ENCODE results near the gene NFYA. TPM values are rescaled to one million over a fixed set of nuclear protein-coding genes. Genes with fewer than 3 reads are reported as not detected.

Gene NFYA
- total RNA-seq, 1 experiment from 2014 or later, result 34.7 TPM

DNA sequence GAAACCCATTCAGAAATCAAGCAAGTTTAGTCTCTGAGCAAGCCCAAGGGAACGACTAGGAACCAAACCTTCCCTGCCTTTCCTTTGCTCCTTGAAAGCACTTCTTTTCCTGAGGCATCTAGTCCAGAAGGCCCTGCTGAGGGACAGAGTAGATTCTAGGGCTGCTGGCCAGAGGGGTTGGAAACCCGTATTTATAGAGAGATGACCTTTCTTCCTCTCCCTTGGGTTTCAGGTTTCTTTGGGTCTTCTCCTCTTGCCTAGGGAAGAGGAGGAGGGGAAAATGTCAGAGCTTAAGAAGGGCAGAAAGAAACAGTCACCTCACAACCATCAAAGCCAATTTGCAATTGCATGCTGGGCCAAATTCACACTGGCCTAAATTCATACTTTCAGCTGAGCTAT, 14.0 kb upstream of the NFYA start:
- intact Hi-C loops (cut with micrococcal nuclease; ENCODE audit: unreplicated experiment), result no loop called here
- H3K27ac ChIP-seq (ENCODE audit: low read length), result no peak overlapping the region
- in situ Hi-C loops (cut with HindIII; ENCODE audit: low pct_unique_long_range_greater_than_20kb, low sequenced_read_pairs), result no loop called here
- no peaks in the 10 kb centered on the region for H3K9me3 ChIP-seq (ENCODE audit: control insufficient read depth, insufficient read depth, low read depth, low read length)
- ChIA-PET POLR2A (no interaction called here), CTCF (interaction anchor here (0.6 kb wide), 1 partner anchor 211 kb away, joined by 3 read pairs; no protein-coding TSS in a partner anchor)
- no peak for DNase-seq (ENCODE audit: low read depth, low spot score)
- no peaks in the 10 kb centered on the region for H3K36me3 ChIP-seq (ENCODE audit: control insufficient read depth, insufficient read depth, low read length)
- no peak overlapping the region for H3K4me3 ChIP-seq (ENCODE audit: low read depth in 2 of 2, low read length in 2 of 2)
- no peaks in the 10 kb centered on the region for H3K27me3 ChIP-seq (ENCODE audit: control insufficient read depth, insufficient read depth, low read length)
- BruUV-seq (replicated peaks), result no TSS peak
- TF ChIP-seq POLR2AphosphoS5 (IDR thresholded peaks at IDR 0.05; ENCODE audit: low read depth, low read length) (no peak), CTCF (IDR thresholded peaks at IDR 0.05) (no peak; the same call in 1 of the 2 replicates), TCF7L2 (IDR thresholded peaks at IDR 0.05; ENCODE audit: low read depth, low read length) (no peak), SIN3A (IDR thresholded peaks at IDR 0.05; ENCODE audit: borderline replicate concordance, insufficient read depth, low read depth, low read length) (no peak)
- TF ChIP-seq, protein P1, sequence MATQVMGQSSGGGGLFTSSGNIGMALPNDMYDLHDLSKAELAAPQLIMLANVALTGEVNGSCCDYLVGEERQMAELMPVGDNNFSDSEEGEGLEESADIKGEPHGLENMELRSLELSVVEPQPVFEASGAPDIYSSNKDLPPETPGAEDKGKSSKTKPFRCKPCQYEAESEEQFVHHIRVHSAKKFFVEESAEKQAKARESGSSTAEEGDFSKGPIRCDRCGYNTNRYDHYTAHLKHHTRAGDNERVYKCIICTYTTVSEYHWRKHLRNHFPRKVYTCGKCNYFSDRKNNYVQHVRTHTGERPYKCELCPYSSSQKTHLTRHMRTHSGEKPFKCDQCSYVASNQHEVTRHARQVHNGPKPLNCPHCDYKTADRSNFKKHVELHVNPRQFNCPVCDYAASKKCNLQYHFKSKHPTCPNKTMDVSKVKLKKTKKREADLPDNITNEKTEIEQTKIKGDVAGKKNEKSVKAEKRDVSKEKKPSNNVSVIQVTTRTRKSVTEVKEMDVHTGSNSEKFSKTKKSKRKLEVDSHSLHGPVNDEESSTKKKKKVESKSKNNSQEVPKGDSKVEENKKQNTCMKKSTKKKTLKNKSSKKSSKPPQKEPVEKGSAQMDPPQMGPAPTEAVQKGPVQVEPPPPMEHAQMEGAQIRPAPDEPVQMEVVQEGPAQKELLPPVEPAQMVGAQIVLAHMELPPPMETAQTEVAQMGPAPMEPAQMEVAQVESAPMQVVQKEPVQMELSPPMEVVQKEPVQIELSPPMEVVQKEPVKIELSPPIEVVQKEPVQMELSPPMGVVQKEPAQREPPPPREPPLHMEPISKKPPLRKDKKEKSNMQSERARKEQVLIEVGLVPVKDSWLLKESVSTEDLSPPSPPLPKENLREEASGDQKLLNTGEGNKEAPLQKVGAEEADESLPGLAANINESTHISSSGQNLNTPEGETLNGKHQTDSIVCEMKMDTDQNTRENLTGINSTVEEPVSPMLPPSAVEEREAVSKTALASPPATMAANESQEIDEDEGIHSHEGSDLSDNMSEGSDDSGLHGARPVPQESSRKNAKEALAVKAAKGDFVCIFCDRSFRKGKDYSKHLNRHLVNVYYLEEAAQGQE (IDR thresholded peaks at IDR 0.05; ENCODE audit: insufficient read depth in 1 of 2, low read depth in 2 of 2, low read length in 1 of 2), result no peak
- no peaks in the 10 kb centered on the region for H3K4me1 ChIP-seq (ENCODE audit: control insufficient read depth, insufficient read depth, low read length)
- ATAC-seq, result no peak

- POLR2A ChIA-PET, result no interaction called here
- no peak overlapping the region for H3K27ac ChIP-seq (ENCODE audit: low read length)
- DNase-seq (ENCODE audit: low read depth, low spot score), result no peak
- ATAC-seq, result no peak
- H3K9me3 ChIP-seq (ENCODE audit: control insufficient read depth, insufficient read depth, low read depth, low read length), result no peaks in the 10 kb centered on the region
- H3K4me3 ChIP-seq (ENCODE audit: low read depth in 2 of 2, low read length in 2 of 2), result no peak overlapping the region
- no TSS peak for BruUV-seq (replicated peaks)
- no peaks in the 10 kb centered on the region for H3K36me3 ChIP-seq (ENCODE audit: control insufficient read depth, insufficient read depth, low read length)
- intact Hi-C loops (cut with micrococcal nuclease; ENCODE audit: unreplicated experiment), result no loop called here
- H3K27me3 ChIP-seq (ENCODE audit: control insufficient read depth, insufficient read depth, low read length), result no peaks in the 10 kb centered on the region
- CTCF ChIA-PET, result no interaction called here
- no peaks in the 10 kb centered on the region for H3K4me1 ChIP-seq (ENCODE audit: control insufficient read depth, insufficient read depth, low read length)
- in situ Hi-C loops (cut with HindIII; ENCODE audit: low pct_unique_long_range_greater_than_20kb, low sequenced_read_pairs), result no loop called here
- TF ChIP-seq POLR2AphosphoS5 (IDR thresholded peaks at IDR 0.05; ENCODE audit: low read depth, low read length) (no peak), SIN3A (IDR thresholded peaks at IDR 0.05; ENCODE audit: borderline replicate concordance, insufficient read depth, low read depth, low read length) (no peak), TCF7L2 (IDR thresholded peaks at IDR 0.05; ENCODE audit: low read depth, low read length) (no peak), CTCF (IDR thresholded peaks at IDR 0.05) (no peak)
- TF ChIP-seq, protein P1 (IDR thresholded peaks at IDR 0.05; ENCODE audit: insufficient read depth in 1 of 2, low read depth in 2 of 2, low read length in 1 of 2), result no peak
Measured at GRCh38 chr6:41059556-41059955, 13.2 kb upstream of the NFYA start.

All from Panc1 (cell line).